HFFc6 (cell line): ENCODE data around the gene SMG6. TPM values are rescaled to one million over a fixed set of nuclear protein-coding genes. Genes with fewer than 3 reads are reported as not detected.

Source experiments
- DNase-seq: peaks from one replicate; pipeline ENCODE4 v3.0.0-alpha.2; 2018
- H3K27ac Mint-ChIP-seq: 2 replicates; pipeline ENCODE4 v1.8.0; 2020; ENCODE audit warnings: mild to moderate bottlenecking, mixed read lengths
- H3K27me3 Mint-ChIP-seq: 2 replicates; pipeline ENCODE4 v1.8.0; 2021; ENCODE audit warnings: mild to moderate bottlenecking, moderate library complexity, mixed read lengths; ENCODE audit not compliant: insufficient read depth
- H3K36me3 Mint-ChIP-seq: 2 replicates; pipeline ENCODE4 v1.8.0; 2021; ENCODE audit warnings: low read depth, mixed read lengths
- H3K4me1 Mint-ChIP-seq: 2 replicates; pipeline ENCODE4 v1.8.0; 2020; ENCODE audit warnings: low read depth, mixed read lengths
- H3K4me3 Mint-ChIP-seq: 2 replicates; pipeline ENCODE4 v1.8.0; 2020; ENCODE audit warnings: mild to moderate bottlenecking, moderate library complexity, mixed read lengths
- H3K9me3 Mint-ChIP-seq: 2 replicates; pipeline ENCODE4 v1.8.0; 2020; ENCODE audit warnings: mild to moderate bottlenecking, mixed read lengths
- total RNA-seq, 6 experiments: library from RNA; stranded (reverse); fragmentation: NEBNext Ultra II Directional; extraction: Animal tissue kit (Norgen Biotek cat#: 25700); gene quantifications; 2 replicates in 1 of 6; 3 replicates in 5 of 6; pipeline ENCODE4 v1.2.3, GENCODE V29; 2021
- TF ChIP-seq, protein P1 (sequence below): fragments of 200-600 bp; sonication (generic); IDR thresholded peaks from 2 replicates; pipeline ENCODE4 v1.5.0; 2021; ENCODE audit warnings: antibody characterized with exemption, mild to moderate bottlenecking

Gene SMG6
- total RNA-seq, 6 experiments from 2014 or later: 29.5 to 37.4 (median 31.8) TPM

DNA sequence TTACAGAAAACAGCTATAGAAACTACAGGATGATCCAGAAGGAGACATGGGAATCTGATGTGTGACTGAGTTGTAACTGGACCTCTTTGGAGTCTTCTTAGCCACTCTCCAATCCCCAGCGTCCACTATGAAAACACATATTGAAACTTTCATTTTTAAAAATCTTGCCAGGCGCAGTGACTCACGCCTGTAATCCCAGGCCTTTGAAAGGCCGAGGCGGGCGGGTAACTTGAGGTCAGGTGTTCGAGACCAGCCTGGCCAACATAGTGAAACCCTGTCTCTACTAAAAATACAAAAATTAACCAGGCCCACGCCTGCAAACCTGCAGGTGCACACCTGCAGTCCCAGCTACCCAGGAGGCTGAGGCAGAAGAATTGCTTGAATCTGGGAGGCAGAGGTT, 195.4 kb downstream of the SMG6 start:
- Mint-ChIP-seq H3K27ac (no peak overlapping the region), H3K4me1 (peaks cover 52% of the 10 kb centered on the region), H3K9me3 (no peaks in the 10 kb centered on the region), H3K4me3 (no peak overlapping the region), H3K36me3 (peaks cover 15% of the 10 kb centered on the region), H3K27me3 (peaks cover 3% of the 10 kb centered on the region)
- TF ChIP-seq, protein P1, sequence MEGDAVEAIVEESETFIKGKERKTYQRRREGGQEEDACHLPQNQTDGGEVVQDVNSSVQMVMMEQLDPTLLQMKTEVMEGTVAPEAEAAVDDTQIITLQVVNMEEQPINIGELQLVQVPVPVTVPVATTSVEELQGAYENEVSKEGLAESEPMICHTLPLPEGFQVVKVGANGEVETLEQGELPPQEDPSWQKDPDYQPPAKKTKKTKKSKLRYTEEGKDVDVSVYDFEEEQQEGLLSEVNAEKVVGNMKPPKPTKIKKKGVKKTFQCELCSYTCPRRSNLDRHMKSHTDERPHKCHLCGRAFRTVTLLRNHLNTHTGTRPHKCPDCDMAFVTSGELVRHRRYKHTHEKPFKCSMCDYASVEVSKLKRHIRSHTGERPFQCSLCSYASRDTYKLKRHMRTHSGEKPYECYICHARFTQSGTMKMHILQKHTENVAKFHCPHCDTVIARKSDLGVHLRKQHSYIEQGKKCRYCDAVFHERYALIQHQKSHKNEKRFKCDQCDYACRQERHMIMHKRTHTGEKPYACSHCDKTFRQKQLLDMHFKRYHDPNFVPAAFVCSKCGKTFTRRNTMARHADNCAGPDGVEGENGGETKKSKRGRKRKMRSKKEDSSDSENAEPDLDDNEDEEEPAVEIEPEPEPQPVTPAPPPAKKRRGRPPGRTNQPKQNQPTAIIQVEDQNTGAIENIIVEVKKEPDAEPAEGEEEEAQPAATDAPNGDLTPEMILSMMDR: no peak
- DNase-seq: no peak

DNA sequence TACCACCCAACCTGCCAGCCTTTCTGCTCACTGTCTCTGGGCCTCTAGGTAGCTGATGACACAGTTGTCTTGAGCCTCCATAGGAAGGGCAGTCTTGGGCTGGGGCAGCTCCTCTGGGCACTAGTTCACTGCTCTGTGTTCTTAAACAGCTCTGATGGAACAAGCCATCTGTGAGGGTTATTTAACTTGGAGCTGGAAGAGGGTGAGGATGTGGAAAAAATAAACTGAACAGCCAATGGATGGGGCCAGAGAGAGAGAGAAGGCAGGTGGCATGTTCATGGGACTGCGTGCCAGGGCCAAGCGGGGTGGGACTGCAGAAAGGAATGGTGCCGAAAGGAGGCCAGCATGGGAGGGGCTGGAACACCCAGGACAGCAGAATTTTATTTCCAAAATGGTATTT, 196.1 kb downstream of the SMG6 start:
- H3K36me3 Mint-ChIP-seq: peaks cover 15% of the 10 kb centered on the region
- no peak overlapping the region for H3K4me3 Mint-ChIP-seq
- peaks cover 3% of the 10 kb centered on the region for H3K27me3 Mint-ChIP-seq
- TF ChIP-seq, protein P1: no peak
- no peak for DNase-seq
- no peak overlapping the region for H3K27ac Mint-ChIP-seq
- peaks cover 53% of the 10 kb centered on the region for H3K4me1 Mint-ChIP-seq
- H3K9me3 Mint-ChIP-seq: no peaks in the 10 kb centered on the region

DNA sequence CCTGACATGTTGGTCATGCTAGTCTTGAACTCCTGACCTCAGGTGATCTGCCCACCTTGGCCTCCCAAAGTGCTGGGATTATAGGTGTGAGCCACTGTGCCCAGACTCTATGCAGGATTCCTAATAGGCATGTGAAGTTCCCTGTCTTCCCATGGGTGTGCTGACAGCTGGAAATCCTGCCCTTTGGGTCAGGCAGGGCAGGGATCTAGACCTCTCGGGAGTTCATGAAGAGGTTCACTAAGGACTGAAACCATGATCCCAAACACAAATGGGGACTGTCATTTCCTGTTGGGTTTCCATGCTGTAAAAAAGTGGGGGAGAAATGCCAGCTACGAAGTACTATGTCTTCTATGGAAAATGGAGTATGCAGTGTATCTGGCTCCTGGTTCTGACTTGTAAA, 196.5 kb downstream of the SMG6 start:
- peaks cover 15% of the 10 kb centered on the region for H3K36me3 Mint-ChIP-seq
- no peak overlapping the region for H3K27ac Mint-ChIP-seq
- peaks cover 54% of the 10 kb centered on the region for H3K4me1 Mint-ChIP-seq
- no peak overlapping the region for H3K4me3 Mint-ChIP-seq
- TF ChIP-seq, protein P1: no peak
- no peak for DNase-seq
- peaks cover 3% of the 10 kb centered on the region for H3K27me3 Mint-ChIP-seq
- H3K9me3 Mint-ChIP-seq: no peaks in the 10 kb centered on the region

DNA sequence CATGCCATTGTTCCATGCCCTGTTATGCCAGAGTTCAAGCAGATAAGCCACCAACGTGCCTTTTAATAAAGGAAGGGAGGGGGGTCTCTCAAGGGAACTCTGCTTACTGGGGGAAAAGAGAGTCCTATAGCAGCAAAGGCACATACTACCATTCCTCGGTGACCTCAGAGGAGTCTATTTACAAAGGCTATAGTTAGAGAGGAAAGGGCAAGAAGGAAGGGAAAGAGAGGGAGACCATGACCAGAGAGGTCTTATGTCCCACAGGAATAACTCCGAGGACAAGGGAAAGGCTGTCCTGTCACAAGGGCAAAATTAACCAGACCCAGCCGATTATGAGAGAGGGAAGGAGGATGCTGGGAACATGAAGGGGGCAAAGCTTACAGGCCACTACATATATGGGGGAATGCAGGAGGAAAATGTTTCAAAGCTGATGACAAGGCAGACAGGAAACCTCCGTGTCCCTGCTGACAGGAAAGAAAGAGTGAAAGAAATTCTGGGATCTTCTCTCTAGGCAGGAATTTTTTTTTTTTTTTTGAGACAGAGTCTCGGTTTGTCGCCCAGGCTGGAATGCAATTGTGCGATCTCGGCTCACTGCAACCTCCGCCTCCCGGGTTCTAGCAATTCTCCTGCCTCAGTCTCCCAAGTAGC, 197.2 kb downstream of the SMG6 start:
- Mint-ChIP-seq H3K27ac (no peak overlapping the region), H3K36me3 (peaks cover 15% of the 10 kb centered on the region), H3K27me3 (peaks cover 3% of the 10 kb centered on the region), H3K4me1 (peaks cover 48% of the 10 kb centered on the region), H3K4me3 (no peak overlapping the region), H3K9me3 (no peaks in the 10 kb centered on the region)
- TF ChIP-seq, protein P1: no peak
- no peak for DNase-seq

DNA sequence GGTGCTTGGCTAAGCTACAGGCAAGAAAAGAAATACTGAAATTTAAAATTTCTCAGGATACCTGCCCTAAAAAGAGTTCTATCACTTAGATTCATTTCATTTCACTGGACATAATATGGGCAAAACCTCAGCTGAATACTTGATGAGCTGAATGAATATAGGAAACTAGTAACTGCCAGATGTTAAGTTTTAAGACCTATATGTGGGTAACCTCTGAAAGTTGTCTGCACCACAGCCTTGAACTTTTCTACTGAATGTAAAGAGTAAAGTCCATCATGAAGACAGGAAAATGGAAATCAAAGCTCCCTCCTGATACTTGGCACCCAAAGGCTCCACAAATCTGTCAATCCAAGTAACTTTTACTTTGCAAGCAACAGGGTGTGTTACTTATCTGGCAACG, 197.9 kb downstream of the SMG6 start:
- DNase-seq: no peak
- Mint-ChIP-seq H3K9me3 (no peaks in the 10 kb centered on the region), H3K27me3 (peaks cover 3% of the 10 kb centered on the region), H3K36me3 (peaks cover 15% of the 10 kb centered on the region), H3K4me3 (no peak overlapping the region), H3K27ac (no peak overlapping the region), H3K4me1 (peaks cover 42% of the 10 kb centered on the region)
- TF ChIP-seq, protein P1: no peak
